SK-N-SH treated with all-trans-retinoic acid at 6 μM for 48 hours (cell line): ENCODE data around the gene OR1L6.

Source experiments
- ATAC-seq: fragments of 200-7000 bp; cut with Tn5 transposase; 3 replicates; pipeline ENCODE4 v1.9.1; 2020; ENCODE audit warnings: mild to moderate bottlenecking, moderate library complexity
- BACH2 ChIP-seq: fragments of 250-450 bp; sonication (Bioruptor Pico); IDR thresholded peaks from 2 replicates; pipeline ENCODE4 v1.9.0; 2021; ENCODE audit warnings: mild to moderate bottlenecking, borderline replicate concordance
- PPARA ChIP-seq: fragments of 250-450 bp; sonication (Bioruptor Pico); IDR thresholded peaks from 2 replicates; pipeline ENCODE4 v1.5.0; 2020; ENCODE audit warnings: mild to moderate bottlenecking, borderline replicate concordance
- TOX ChIP-seq: fragments of 250-450 bp; sonication (Bioruptor Pico); IDR thresholded peaks from 2 replicates; pipeline ENCODE4 v1.8.0; 2021; ENCODE audit warnings: mild to moderate bottlenecking, moderate library complexity, borderline replicate concordance
- ZFP3 ChIP-seq: fragments of 250-450 bp; sonication (Bioruptor Pico); IDR thresholded peaks from 2 replicates; pipeline ENCODE4 v1.5.0; 2020; ENCODE audit warnings: mild to moderate bottlenecking, moderate library complexity
- ZNF70 ChIP-seq: fragments of 450-650 bp; formaldehyde crosslinking; IDR thresholded peaks from 2 replicates; pipeline ENCODE4 v1.5.0; 2020; ENCODE audit warnings: mild to moderate bottlenecking, moderate library complexity
- TF ChIP-seq, protein P1 (sequence below): fragments of 250-450 bp; sonication (Bioruptor Pico); IDR thresholded peaks from 2 replicates; pipeline ENCODE4 v1.8.0; 2021; ENCODE audit warnings: low read depth, mild to moderate bottlenecking, moderate library complexity, borderline replicate concordance

The OR1L6 gene

DNA sequence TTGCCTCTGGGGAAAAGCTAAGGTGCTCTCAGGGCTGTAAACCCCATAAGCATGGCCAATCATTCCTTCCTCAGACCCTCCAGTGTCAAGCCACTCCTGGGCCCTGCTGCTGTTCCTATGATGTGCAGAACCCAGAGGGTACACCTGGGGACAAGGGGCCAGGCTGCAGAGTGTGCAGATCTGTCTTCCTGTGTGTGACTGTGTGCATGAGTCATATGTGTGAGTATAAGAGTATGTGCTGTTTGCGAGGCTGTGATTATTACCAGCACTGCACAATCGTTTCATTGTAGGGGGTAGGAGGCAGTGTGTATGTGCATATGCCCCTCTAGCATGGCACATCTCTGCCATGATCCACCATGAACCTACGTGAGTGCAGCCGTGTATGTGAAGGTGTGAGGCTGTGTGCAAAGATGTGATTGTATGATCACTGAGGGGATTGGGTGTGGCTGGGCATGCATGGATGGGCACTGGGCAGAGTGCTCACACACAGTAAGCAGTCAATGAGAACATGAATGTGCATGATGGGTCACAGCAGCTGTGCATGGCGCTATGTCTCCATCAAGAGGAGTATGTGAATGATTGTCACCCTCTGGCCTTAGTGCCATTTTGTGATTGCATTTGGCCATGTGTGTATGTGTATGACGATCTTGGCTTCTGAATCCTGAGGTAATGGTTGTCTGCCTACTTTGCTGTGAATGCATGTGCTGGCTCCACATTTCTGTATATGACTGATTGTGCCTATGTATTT lies 55.4 kb downstream of the OR1L6 start:
- no peak for ATAC-seq
- TF ChIP-seq ZFP3 (CRISPR knock-in tag) (no peak), TOX (CRISPR knock-in tag) (no peak), PPARA (CRISPR knock-in tag) (no peak), BACH2 (no peak), ZNF70 (CRISPR knock-in tag) (no peak)
- TF ChIP-seq, protein P1, sequence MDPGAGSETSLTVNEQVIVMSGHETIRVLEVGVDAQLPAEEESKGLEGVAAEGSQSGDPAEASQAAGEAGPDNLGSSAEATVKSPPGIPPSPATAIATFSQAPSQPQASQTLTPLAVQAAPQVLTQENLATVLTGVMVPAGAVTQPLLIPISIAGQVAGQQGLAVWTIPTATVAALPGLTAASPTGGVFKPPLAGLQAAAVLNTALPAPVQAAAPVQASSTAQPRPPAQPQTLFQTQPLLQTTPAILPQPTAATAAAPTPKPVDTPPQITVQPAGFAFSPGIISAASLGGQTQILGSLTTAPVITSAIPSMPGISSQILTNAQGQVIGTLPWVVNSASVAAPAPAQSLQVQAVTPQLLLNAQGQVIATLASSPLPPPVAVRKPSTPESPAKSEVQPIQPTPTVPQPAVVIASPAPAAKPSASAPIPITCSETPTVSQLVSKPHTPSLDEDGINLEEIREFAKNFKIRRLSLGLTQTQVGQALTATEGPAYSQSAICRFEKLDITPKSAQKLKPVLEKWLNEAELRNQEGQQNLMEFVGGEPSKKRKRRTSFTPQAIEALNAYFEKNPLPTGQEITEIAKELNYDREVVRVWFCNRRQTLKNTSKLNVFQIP: no peak
- TF ChIP-seq, all 23 proteins: peak for 0
